HK-2 (cell line): ENCODE data around the gene GPR171.

Experiments
- DNase-seq: peaks from one replicate; pipeline ENCODE4 v3.0.0-alpha.2; 2018; ENCODE audit not compliant: unreplicated experiment

Gene GPR171

GRCh38 chr3:151178208-151178845 is 24.7 kb downstream of the GPR171 start:
- DNase-seq: no peak

DNA sequence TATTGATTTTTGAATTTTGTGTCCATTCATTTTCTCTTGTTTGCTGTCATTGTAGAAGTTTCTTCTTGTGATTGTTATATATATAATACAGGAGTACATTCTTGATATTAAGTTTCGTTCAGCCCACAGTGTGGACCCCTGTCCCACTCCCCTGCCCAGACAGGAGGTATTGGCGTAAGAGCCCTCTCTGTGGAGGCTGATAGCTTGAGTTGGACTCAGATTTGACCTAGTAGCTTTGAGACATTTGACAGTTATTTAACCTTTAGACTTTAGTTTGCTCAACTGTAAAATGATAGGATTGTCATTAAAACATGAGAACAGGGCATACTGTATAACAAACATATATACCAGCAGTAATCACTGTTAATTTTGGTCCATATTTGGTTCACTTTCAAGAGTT is 27.1 kb downstream of the GPR171 start:
- DNase-seq: no peak

GRCh38 chr3:151174351-151174750 is 28.7 kb downstream of the GPR171 start:
- DNase-seq: no peak

GRCh38 chr3:151171145-151171757 is 31.8 kb downstream of the GPR171 start:
- DNase-seq: no peak

GRCh38 chr3:151169948-151170679 is 32.9 kb downstream of the GPR171 start:
- peak; percentile 18 for DNase-seq

GRCh38 chr3:151169262-151169947 is 33.6 kb downstream of the GPR171 start:
- no peak for DNase-seq

- DNase-seq: peak; percentile 63
These were observed 34.5 kb downstream of the GPR171 start for GRCh38 chr3:151168269-151169094.

DNA sequence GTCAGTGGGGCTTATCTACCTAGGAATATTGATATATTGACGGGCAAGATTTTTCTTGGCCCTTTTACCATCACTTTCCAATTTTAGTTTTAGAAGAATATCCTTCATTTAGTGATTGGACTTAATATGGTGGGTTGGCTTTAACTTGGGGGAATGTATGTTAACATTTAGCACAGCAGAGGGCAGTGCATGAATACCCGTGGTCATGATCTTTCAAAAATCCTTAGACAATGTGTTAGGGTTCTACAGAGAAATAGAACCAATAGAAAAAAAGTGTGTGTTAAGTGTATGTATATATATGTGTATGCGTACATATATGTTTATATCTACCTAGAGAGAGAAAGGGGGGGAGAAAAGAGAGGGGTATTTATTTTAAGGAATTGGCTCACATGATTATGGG is 36.9 kb downstream of the GPR171 start:
- no peak for DNase-seq

GRCh38 chr3:151165226-151165625 is 37.8 kb downstream of the GPR171 start:
- DNase-seq: no peak

GRCh38 chr3:151159806-151160205 is 43.2 kb downstream of the GPR171 start:
- DNase-seq: no peak

DNA sequence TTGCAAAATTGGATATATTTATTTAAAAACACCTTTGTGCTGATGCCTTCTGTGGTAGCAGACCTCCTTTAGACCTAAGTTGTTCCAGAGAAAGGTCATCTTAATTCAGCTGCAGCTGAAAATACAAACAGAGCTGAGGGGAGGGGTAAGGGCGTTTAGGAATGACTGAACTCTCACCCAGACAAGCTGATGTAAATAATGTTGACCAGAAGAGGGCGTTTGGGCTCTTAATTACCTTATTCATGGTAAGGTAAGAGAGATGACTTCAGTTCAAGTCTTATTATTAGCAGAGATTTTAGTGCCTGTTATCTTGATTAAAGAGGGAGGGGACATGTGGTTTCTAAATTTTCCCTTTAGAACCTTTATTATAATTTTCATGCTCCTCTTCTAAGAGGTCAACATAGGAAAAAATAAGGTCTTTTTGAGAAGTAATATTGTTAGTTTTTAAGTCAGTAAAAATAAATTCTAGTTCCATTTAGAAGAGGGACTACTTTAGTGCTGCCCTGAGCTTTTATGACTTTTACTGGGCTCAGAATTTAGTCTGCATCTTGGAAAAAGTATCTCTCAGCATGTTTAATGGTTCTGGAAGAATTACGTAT is 46.3 kb downstream of the GPR171 start:
- DNase-seq: no peak

GRCh38 chr3:151155409-151156128 is 47.4 kb downstream of the GPR171 start:
- DNase-seq: no peak

- no peak for DNase-seq
These were observed 48.5 kb downstream of the GPR171 start for GRCh38 chr3:151154566-151154965.

DNA sequence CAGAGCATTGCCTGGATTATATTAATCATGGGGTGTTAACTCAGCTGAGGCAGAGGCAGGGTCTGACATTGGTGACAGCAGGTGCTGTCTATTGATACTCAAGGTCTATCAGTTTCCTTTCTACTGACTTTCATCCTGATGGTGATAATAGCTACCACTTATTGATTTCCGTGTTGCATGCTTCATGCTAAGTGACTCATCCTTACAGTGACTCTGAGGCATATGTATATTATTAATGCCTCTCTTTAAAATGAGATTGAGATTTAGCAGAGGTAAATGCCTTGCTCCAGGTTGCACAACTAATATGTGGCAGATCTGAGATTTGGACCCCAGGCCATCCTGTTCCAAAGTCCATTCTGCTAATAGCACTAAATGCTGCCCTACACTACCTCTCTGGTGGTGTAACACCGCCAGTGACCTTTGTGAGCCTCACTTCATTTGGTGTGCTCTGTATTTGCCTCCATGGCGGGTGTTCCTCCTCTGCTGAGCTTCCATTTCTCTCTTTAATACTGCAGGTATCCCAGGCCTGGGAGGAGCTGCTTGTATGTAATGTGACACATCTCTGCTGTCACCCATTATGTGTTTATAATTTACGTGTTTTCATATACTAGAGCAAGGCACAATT is 50.4 kb downstream of the GPR171 start:
- DNase-seq: no peak
